GM12891 (cell line): ENCODE results near the gene ANGPTL3.
"Not testable (repeated sequence)": the region's sequence is repeated elsewhere in the genome, so short reads cannot be mapped to it uniquely, and the experiment has no call there.

Experiments used
- PAX5 ChIP-seq: IDR thresholded peaks from 2 replicates; pipeline ENCODE4 v1.6.1; 2011; ENCODE audit warnings: low read length, moderate library complexity, mild to moderate bottlenecking; ENCODE audit not compliant: insufficient read depth, severe bottlenecking
- POLR2A ChIP-seq: IDR thresholded peaks from 2 replicates; pipeline ENCODE4 v1.6.1; 2011; ENCODE audit warnings: low read depth, low read length, control low read depth
- POLR2AphosphoS5 ChIP-seq: IDR thresholded peaks from 2 replicates; pipeline ENCODE4 v1.6.1; 2011; ENCODE audit warnings: low read depth, low read length, control low read depth
- POU2F2 ChIP-seq: IDR thresholded peaks from 2 replicates; pipeline ENCODE4 v1.6.1; 2011; ENCODE audit warnings: low read depth, mild to moderate bottlenecking, control low read depth, low read length, moderate library complexity
- SPI1 ChIP-seq: IDR thresholded peaks from 2 replicates; pipeline ENCODE4 v1.6.1; 2011; ENCODE audit warnings: low read depth, low read length, control low read depth
- TAF1 ChIP-seq: IDR thresholded peaks from 2 replicates; pipeline ENCODE4 v1.6.1; 2011; ENCODE audit warnings: low read depth, low read length, control low read depth

GRCh38 chr1:62567926-62568325 is 29.4 kb upstream of the ANGPTL3 start:
- TF ChIP-seq POLR2AphosphoS5, PAX5, TAF1, POLR2A, SPI1, POU2F2: not testable (repeated sequence)
